ENCODE data around the gene FHIT. TPM values are rescaled to one million over a fixed set of nuclear protein-coding genes. Genes with fewer than 3 reads are reported as not detected.

The FHIT gene
- total RNA-seq, 4 donors from 2014 or later: 8.8 to 35.6 (median 12.6) TPM

- H3K4me3 ChIP-seq: no peak overlapping the region
- H3K36me3 ChIP-seq: no peaks in the 10 kb centered on the region
- no peak for DNase-seq (ENCODE audit: low spot score in 2 of 2)
- no peak overlapping the region for H3K27ac ChIP-seq
- H3K9me3 ChIP-seq: no peaks in the 10 kb centered on the region
- no peaks in the 10 kb centered on the region for H3K4me1 ChIP-seq
- no peak for TF ChIP-seq CTCF (IDR thresholded peaks at IDR 0.05)
- TF ChIP-seq POLR2AphosphoS5 (IDR thresholded peaks at IDR 0.05): no peak
- no peak for TF ChIP-seq EP300 (IDR thresholded peaks at IDR 0.05)
- TF ChIP-seq POLR2A (IDR thresholded peaks at IDR 0.05): no peak
- no peaks in the 10 kb centered on the region for H3K27me3 ChIP-seq
Observed at GRCh38 chr3:59978979-59979378, 1272.3 kb downstream of the FHIT start.

GRCh38 chr3:59970796-59971195 is 1280.5 kb downstream of the FHIT start:
- TF ChIP-seq POLR2A (IDR thresholded peaks at IDR 0.05): no peak
- no peak for TF ChIP-seq POLR2AphosphoS5 (IDR thresholded peaks at IDR 0.05)
- Histone ChIP-seq H3K9me3 (no peaks in the 10 kb centered on the region), H3K27ac (no peak overlapping the region), H3K4me1 (no peaks in the 10 kb centered on the region), H3K4me3 (no peak overlapping the region), H3K27me3 (no peaks in the 10 kb centered on the region), H3K36me3 (no peaks in the 10 kb centered on the region)
- 79% methylated on average over 4 of the region's 4 CpGs for WGBS
- DNase-seq (ENCODE audit: low spot score in 2 of 2): no peak

- no peak overlapping the region for H3K27ac ChIP-seq
- 76% methylated on average over 6 of the region's 6 CpGs for WGBS
- no peaks in the 10 kb centered on the region for H3K36me3 ChIP-seq
- DNase-seq (ENCODE audit: low spot score in 2 of 2): no peak
- H3K4me3 ChIP-seq: no peak overlapping the region
- TF ChIP-seq EP300 (IDR thresholded peaks at IDR 0.05) (no peak), POLR2AphosphoS5 (IDR thresholded peaks at IDR 0.05) (no peak), POLR2A (IDR thresholded peaks at IDR 0.05) (no peak), CTCF (IDR thresholded peaks at IDR 0.05) (no peak)
- no peaks in the 10 kb centered on the region for H3K9me3 ChIP-seq
- H3K4me1 ChIP-seq: no peaks in the 10 kb centered on the region
- H3K27me3 ChIP-seq: no peaks in the 10 kb centered on the region
Observed at GRCh38 chr3:59970376-59970775, 1280.9 kb downstream of the FHIT start.

GRCh38 chr3:59968513-59969045 is 1282.7 kb downstream of the FHIT start:
- no peaks in the 10 kb centered on the region for H3K4me1 ChIP-seq
- no peaks in the 10 kb centered on the region for H3K27me3 ChIP-seq
- H3K36me3 ChIP-seq: no peaks in the 10 kb centered on the region
- DNase-seq (ENCODE audit: low spot score in 2 of 2): no peak
- H3K4me3 ChIP-seq: no peak overlapping the region
- no peaks in the 10 kb centered on the region for H3K9me3 ChIP-seq
- H3K27ac ChIP-seq: no peak overlapping the region
- TF ChIP-seq POLR2A (IDR thresholded peaks at IDR 0.05) (no peak), CTCF (IDR thresholded peaks at IDR 0.05) (no peak), POLR2AphosphoS5 (IDR thresholded peaks at IDR 0.05) (no peak), EP300 (IDR thresholded peaks at IDR 0.05) (no peak)
- 82% methylated on average over 5 of the region's 5 CpGs for WGBS

- H3K4me1 ChIP-seq: no peaks in the 10 kb centered on the region
- TF ChIP-seq POLR2AphosphoS5 (IDR thresholded peaks at IDR 0.05) (no peak), EP300 (IDR thresholded peaks at IDR 0.05) (no peak), CTCF (IDR thresholded peaks at IDR 0.05) (no peak), POLR2A (IDR thresholded peaks at IDR 0.05) (no peak)
- no peaks in the 10 kb centered on the region for H3K9me3 ChIP-seq
- H3K27me3 ChIP-seq: no peaks in the 10 kb centered on the region
- no peak overlapping the region for H3K27ac ChIP-seq
- WGBS: 67% methylated on average over 4 of the region's 4 CpGs
- no peak overlapping the region for H3K4me3 ChIP-seq
- DNase-seq (ENCODE audit: low spot score in 2 of 2): no peak
- no peaks in the 10 kb centered on the region for H3K36me3 ChIP-seq
Observed at GRCh38 chr3:59963676-59964075, 1287.6 kb downstream of the FHIT start.

- WGBS: 74% methylated on average over 2 of the region's 2 CpGs
- no peak for DNase-seq (ENCODE audit: low spot score in 2 of 2)
Observed at GRCh38 chr3:59957150-59957549, 1294.1 kb downstream of the FHIT start.

More at GRCh38 chr3:59957150-59957549, 1294.1 kb downstream of the FHIT start:
- Histone ChIP-seq H3K4me3 (no peak overlapping the region), H3K9me3 (no peaks in the 10 kb centered on the region), H3K36me3 (no peaks in the 10 kb centered on the region), H3K4me1 (no peaks in the 10 kb centered on the region), H3K27me3 (no peaks in the 10 kb centered on the region), H3K27ac (no peak overlapping the region)
- TF ChIP-seq CTCF (IDR thresholded peaks at IDR 0.05): no peak
- TF ChIP-seq POLR2A (IDR thresholded peaks at IDR 0.05): no peak
- no peak for TF ChIP-seq POLR2AphosphoS5 (IDR thresholded peaks at IDR 0.05)

Measured in suprapubic skin (tissue), 4 donors.